Stimulated activated CD8-positive, alpha-beta memory T cell treated with anti-CD3 and anti-CD28 coated beads, Interleukin-12 subunit alpha, Interleukin-12 subunit beta, amount 100 ng/mL, for 24 hours (primary cell): ENCODE results near the gene WDR38.
"Not testable (repeated sequence)": the region's sequence is repeated elsewhere in the genome, so short reads cannot be mapped to it uniquely, and the experiment has no call there.

Experiments
- DNase-seq: peaks from one replicate; pipeline ENCODE4 v3.0.0-alpha.2; 2020; ENCODE audit errors: extremely low read depth

WDR38 gene

GRCh38 chr9:124834591-124834990 lies 18.7 kb upstream of the WDR38 start:
- DNase-seq = no peak

DNA sequence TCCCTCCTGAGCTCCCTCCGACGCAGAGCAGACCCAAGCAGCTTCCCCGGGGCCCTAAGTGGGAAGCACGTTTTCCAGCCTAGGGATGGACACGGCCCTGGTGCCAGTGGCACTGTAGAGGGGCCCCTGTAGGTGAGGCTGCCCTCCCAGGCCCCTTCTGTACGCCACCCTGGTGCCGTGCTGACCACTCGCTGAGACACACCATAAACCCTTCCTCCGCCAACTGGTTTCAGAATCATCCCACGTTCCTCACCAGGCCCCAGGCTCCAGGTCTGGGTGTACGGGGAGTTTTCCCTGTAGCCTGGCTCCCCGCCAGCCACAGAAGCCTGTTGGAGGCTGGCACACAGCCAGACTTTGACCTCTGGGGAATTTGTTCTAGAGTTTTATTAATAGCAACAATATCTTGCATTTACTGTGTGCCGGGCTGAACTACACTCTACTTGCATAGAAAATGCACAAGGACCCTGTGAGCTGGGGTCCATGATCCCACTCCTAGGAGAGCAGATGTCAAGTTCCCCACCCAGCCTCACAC lies 18.2 kb upstream of the WDR38 start:
- DNase-seq = no peak

GRCh38 chr9:124838132-124838531 lies 15.1 kb upstream of the WDR38 start:
- not testable (repeated sequence) for DNase-seq

GRCh38 chr9:124838567-124839275 lies 14.5 kb upstream of the WDR38 start:
- DNase-seq = not testable (repeated sequence)

- no peak for DNase-seq
These were observed 13.5 kb upstream of the WDR38 start for GRCh38 chr9:124839612-124840299.

DNA sequence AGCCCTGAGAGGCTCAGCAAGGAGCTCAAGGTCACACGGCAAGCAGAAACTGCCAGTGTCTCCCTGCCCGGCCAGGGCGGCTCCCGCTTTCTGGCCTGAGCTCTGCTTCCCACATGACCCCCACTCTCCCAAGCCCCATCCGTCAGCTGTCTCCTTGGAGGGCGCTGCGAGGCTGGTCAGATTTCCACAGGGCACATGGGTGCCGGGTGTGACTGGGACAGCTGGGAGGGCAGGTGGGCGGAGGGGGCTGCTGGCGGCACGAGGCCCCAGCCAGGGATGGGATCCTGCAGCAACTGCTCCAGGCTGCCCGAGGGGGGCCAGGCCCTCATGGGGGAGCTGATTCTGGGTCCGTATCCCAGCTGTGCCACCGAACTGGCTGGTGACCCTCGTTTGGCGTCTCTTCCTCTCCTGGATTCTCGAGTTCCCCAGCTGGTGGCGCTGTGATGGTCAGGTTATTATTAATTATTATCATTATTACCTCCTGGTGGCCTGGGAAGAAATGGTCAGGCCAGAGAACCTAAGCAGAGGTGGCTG lies 12.9 kb upstream of the WDR38 start:
- DNase-seq = no peak

- no peak for DNase-seq
These were observed 12.0 kb upstream of the WDR38 start for GRCh38 chr9:124841075-124841821.

DNA sequence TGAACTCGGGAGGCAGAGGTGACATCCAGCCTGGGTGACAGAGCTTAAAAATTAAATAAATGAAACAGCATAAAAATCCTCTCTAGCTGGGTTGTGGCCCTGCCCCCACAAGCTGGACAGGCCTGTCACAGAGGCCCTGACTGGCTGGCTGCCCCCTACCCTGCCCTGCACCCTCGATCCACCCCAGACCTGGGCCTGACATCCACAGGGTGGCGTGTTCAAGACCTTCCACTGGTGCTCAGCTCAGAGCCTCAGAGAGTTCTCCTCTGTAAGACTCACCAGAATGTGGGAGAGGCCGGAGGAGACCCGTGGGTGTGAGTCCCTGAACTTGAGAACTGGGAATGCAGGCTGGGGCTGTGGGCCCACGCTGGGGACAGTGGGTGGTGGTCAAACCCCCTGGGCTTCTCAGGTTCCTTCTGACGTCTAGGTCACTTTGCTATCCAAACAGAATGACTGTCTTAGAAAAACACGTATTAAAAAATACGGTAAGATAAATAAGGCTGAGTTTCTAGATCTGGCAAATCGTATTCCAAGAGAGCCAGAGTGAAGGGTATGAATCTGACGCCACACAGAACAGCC lies 9.7 kb upstream of the WDR38 start:
- no peak for DNase-seq

DNA sequence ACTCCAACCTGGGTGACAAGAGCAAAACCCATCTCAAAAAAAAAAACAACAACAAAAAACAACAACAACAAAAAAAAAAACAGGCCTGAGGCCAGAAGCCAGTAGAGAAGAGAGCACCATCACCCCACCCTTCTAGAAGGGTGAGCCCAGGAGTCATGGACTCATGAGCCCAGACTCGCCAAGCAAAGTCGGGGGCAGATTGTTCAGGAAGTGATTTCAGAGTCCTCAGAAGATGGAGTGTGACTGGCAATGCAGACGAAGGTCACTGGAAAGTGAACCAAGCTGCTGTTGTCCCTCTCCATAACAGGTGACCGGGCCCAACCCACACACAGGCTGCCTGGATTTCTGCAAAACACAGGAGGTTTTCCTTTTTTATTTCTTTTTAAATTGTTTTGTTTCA lies 9.0 kb upstream of the WDR38 start:
- DNase-seq = no peak

GRCh38 chr9:124846467-124846866 lies 6.8 kb upstream of the WDR38 start:
- DNase-seq = not testable (repeated sequence)

DNA sequence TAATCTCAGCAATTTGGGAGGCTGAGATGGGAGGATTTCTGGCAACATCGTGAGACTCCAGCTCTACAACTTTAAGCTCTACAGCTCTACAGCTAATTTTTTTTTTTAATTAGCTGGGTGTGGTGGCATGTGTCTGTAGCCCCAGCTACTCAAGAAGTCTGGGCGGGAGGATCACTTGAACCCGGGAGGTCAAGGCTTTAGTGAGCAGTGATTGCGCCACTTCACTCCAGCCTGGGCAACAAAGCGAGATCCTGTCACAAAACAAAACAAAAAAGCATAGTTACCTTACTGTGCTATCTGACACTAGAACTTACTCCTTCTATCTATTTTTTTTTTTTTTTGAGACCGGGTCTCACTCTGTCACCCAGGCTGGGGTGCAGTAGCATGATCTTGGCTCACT lies 6.3 kb upstream of the WDR38 start:
- DNase-seq = no peak

- no peak for DNase-seq
These were observed 3.5 kb upstream of the WDR38 start for GRCh38 chr9:124849801-124850200.

GRCh38 chr9:124852121-124852828 lies 985 bp upstream of the WDR38 start:
- no peak for DNase-seq

DNA sequence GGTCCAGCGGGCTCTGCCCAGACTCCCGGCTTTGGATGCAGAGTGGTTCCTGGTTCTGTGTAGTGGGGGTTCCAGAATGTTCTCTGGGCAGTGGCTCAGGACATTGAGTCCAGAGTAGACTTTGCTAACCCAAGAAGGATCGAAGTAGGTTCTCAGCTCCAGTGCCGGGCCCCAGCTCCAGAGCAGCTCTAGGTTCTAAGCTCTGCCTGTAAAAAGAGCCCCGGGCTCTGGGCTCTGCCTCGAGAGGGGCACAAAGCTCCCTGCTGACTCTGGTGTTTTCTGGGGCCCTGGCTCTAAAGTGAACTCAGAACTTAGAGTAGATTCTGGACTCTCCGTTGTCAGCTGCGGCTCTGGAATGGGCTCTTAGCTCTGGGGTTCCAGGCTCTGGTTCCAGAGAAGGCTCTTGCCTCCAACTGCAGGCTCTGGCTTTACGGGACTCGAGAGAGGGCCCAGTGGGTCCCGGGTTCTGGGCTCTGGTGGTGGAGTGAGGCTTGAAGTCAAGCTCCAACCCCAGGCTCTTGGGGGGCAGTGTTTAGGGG lies 414 bp downstream of the WDR38 start:
- no peak for DNase-seq

GRCh38 chr9:124854161-124854560 lies 901 bp downstream of the WDR38 start:
- DNase-seq = no peak

DNA sequence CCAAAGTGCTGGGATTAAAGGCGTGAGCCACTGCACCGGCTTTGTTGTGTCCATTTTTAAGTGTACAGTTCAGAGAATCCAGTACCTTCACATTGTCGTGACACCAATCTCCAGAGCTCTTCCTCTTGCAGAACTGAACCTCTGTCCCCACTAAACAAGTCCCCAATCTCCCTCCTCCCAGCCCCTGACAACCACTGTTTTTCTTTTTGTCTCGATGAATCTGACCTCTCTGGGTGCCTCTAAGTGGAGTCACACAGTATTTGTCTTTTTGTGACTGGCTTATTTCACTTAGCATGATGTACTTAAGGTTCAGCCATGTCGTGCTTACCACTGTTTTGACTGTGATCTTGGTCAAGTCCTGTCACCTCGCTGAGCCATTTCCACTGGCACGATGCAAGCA lies 1.6 kb downstream of the WDR38 start:
- no peak for DNase-seq

- no peak for DNase-seq
These were observed 2.3 kb downstream of the WDR38 start for GRCh38 chr9:124855566-124855943.

GRCh38 chr9:124855944-124856765 lies 2.9 kb downstream of the WDR38 start:
- DNase-seq = no peak

DNA sequence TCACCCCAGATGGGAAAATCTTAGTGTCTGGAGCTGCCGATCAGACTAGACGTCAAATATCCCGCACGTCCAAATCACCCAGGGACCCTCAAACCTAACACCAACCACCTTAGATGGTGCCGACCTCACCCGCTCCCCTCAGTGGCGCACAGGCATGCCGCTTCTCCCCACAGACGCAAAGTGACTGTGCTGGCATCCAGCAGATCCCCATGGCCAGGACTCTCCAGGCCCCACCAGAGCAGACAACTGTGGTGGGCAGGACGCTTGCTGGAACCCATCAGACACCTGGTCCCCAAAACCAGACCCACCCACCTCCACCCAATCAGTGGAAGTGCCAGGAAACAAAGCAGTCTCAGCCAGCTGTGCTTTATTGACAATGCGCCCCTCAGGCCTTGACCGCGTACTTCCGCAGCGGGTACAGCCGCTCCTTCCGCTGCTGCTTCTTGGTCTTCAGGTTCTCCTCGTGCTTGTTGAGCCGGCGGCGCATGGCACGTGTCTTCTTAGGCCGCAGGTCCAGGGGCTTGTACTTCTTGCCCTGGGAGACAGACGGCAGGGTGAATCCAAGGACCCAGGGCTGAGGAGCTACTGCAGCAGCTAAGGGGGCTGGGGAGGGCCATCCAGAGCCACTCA lies 4.4 kb downstream of the WDR38 start:
- DNase-seq = no peak
